ENCODE measurements around the gene SLC47A1.
"Not testable (repeated sequence)": the region's sequence is repeated elsewhere in the genome, so short reads cannot be mapped to it uniquely, and the experiment has no call there.

Gene SLC47A1

GRCh38 chr17:19573075-19573474 lies 39.4 kb downstream of the SLC47A1 start:
- Histone ChIP-seq H3K27ac (no peak overlapping the region), H3K4me3 (no peak overlapping the region)
- no peak for TF ChIP-seq CTCF (IDR thresholded peaks at IDR 0.05)
- DNase-seq (ENCODE audit: low spot score), result no peak

- H3K27ac ChIP-seq, result no peak overlapping the region
- H3K4me3 ChIP-seq, result no peak overlapping the region
- TF ChIP-seq CTCF (IDR thresholded peaks at IDR 0.05), result no peak
- no peak for DNase-seq (ENCODE audit: low spot score)
Measured at GRCh38 chr17:19574956-19575355, 41.3 kb downstream of the SLC47A1 start.

- DNase-seq (ENCODE audit: low spot score), result no peak
- H3K27ac ChIP-seq, result peak overlapping the region in 1 of 2 donors; percentile 2
- TF ChIP-seq CTCF (IDR thresholded peaks at IDR 0.05), result no peak
- no peak overlapping the region for H3K4me3 ChIP-seq
Measured at GRCh38 chr17:19578545-19578944, 44.9 kb downstream of the SLC47A1 start.

- no peak for DNase-seq (ENCODE audit: low spot score)
- H3K4me3 ChIP-seq, result peak overlapping the region; percentile 74
- TF ChIP-seq CTCF (IDR thresholded peaks at IDR 0.05), result no peak
- H3K27ac ChIP-seq, result peak overlapping the region in 1 of 2 donors; percentile 44
Measured at GRCh38 chr17:19579192-19579761, 45.6 kb downstream of the SLC47A1 start.

- no peak for TF ChIP-seq CTCF (IDR thresholded peaks at IDR 0.05)
- Histone ChIP-seq H3K4me3 (peak overlapping the region; percentile 74), H3K27ac (peak overlapping the region in 1 of 2 donors; percentile 44)
- no peak for DNase-seq (ENCODE audit: low spot score)
Measured at GRCh38 chr17:19579867-19580565, 46.4 kb downstream of the SLC47A1 start.

- not testable (repeated sequence) for DNase-seq (ENCODE audit: low spot score); H3K27ac ChIP-seq
- peak overlapping the region; percentile 74 for H3K4me3 ChIP-seq
Measured at GRCh38 chr17:19580566-19580920, 46.9 kb downstream of the SLC47A1 start.

GRCh38 chr17:19582152-19582551 lies 48.5 kb downstream of the SLC47A1 start:
- not testable (repeated sequence) for H3K27ac ChIP-seq; H3K4me3 ChIP-seq; DNase-seq (ENCODE audit: low spot score)

- Histone ChIP-seq H3K4me3 (no peak overlapping the region), H3K27ac (no peak overlapping the region)
- DNase-seq (ENCODE audit: low spot score), result no peak
- TF ChIP-seq CTCF (IDR thresholded peaks at IDR 0.05), result no peak
Measured at GRCh38 chr17:19583871-19584270, 50.2 kb downstream of the SLC47A1 start.
